ENCODE data around the gene RNF13.

RNF13 gene

GRCh38 chr3:149850787-149851584 is 38.0 kb downstream of the RNF13 start:
- H4K20me1 ChIP-seq (ENCODE audit: insufficient read depth, low read length), result no peaks in the 10 kb centered on the region
- H3K4me2 ChIP-seq (ENCODE audit: low read depth, low read length), result no peak overlapping the region
- no peak overlapping the region for H2AFZ ChIP-seq (ENCODE audit: low read length)
- H3K27me3 ChIP-seq (replicated peaks; ENCODE audit: insufficient read depth, low read length), result no peaks in the 10 kb centered on the region
- H3K4me3 ChIP-seq (ENCODE audit: low read length), result no peak overlapping the region
- no peaks in the 10 kb centered on the region for H3K4me1 ChIP-seq (ENCODE audit: low read length)
- no peaks in the 10 kb centered on the region for H3F3A ChIP-seq (ENCODE audit: insufficient read depth, low read length)
- TF ChIP-seq EZH2phosphoT487 (IDR thresholded peaks at IDR 0.05; ENCODE audit: low read length) (no peak), CTCF (IDR thresholded peaks at IDR 0.05; ENCODE audit: low read length) (no peak), EZH2 (optimal IDR thresholded peaks at IDR 0.05; ENCODE audit: low read depth, low read length) (no peak)
- no peaks in the 10 kb centered on the region for H3K36me3 ChIP-seq (replicated peaks; ENCODE audit: insufficient read depth, low read length)
- no peak overlapping the region for H3K9ac ChIP-seq (ENCODE audit: low read length)
- H3K79me2 ChIP-seq (ENCODE audit: low read length), result no peaks in the 10 kb centered on the region
- no peaks in the 10 kb centered on the region for H3K9me2 ChIP-seq (replicated peaks; ENCODE audit: insufficient read depth, low read length)
- H3K9me3 ChIP-seq (replicated peaks; ENCODE audit: insufficient read depth, low read length), result no peaks in the 10 kb centered on the region
- no peak overlapping the region for H3K27ac ChIP-seq (ENCODE audit: low read length)
- no peak for DNase-seq

GRCh38 chr3:149858911-149859310 is 45.9 kb downstream of the RNF13 start:
- Histone ChIP-seq H3K4me3 (ENCODE audit: low read length) (no peak overlapping the region), H3K4me2 (ENCODE audit: low read depth, low read length) (no peak overlapping the region), H2AFZ (ENCODE audit: low read length) (no peak overlapping the region), H3K27ac (ENCODE audit: low read length) (no peak overlapping the region), H3K9me2 (replicated peaks; ENCODE audit: insufficient read depth, low read length) (no peaks in the 10 kb centered on the region), H3K79me2 (ENCODE audit: low read length) (no peaks in the 10 kb centered on the region), H3F3A (ENCODE audit: insufficient read depth, low read length) (no peaks in the 10 kb centered on the region), H3K9me3 (replicated peaks; ENCODE audit: insufficient read depth, low read length) (no peaks in the 10 kb centered on the region), H3K4me1 (ENCODE audit: low read length) (no peaks in the 10 kb centered on the region), H4K20me1 (ENCODE audit: insufficient read depth, low read length) (no peaks in the 10 kb centered on the region), H3K27me3 (replicated peaks; ENCODE audit: insufficient read depth, low read length) (no peaks in the 10 kb centered on the region), H3K9ac (ENCODE audit: low read length) (no peak overlapping the region), H3K36me3 (replicated peaks; ENCODE audit: insufficient read depth, low read length) (no peaks in the 10 kb centered on the region)
- TF ChIP-seq EZH2phosphoT487 (IDR thresholded peaks at IDR 0.05; ENCODE audit: low read length) (no peak), CTCF (IDR thresholded peaks at IDR 0.05; ENCODE audit: low read length) (no peak), EZH2 (optimal IDR thresholded peaks at IDR 0.05; ENCODE audit: low read depth, low read length) (no peak)
- no peak for DNase-seq

GRCh38 chr3:149860881-149861280 is 47.9 kb downstream of the RNF13 start:
- Histone ChIP-seq H3K9ac (ENCODE audit: low read length) (no peak overlapping the region), H3K36me3 (replicated peaks; ENCODE audit: insufficient read depth, low read length) (no peaks in the 10 kb centered on the region), H3K27me3 (replicated peaks; ENCODE audit: insufficient read depth, low read length) (no peaks in the 10 kb centered on the region), H3K79me2 (ENCODE audit: low read length) (no peaks in the 10 kb centered on the region), H4K20me1 (ENCODE audit: insufficient read depth, low read length) (no peaks in the 10 kb centered on the region), H3K4me3 (ENCODE audit: low read length) (no peak overlapping the region), H3F3A (ENCODE audit: insufficient read depth, low read length) (no peaks in the 10 kb centered on the region), H3K4me1 (ENCODE audit: low read length) (no peaks in the 10 kb centered on the region), H3K27ac (ENCODE audit: low read length) (no peak overlapping the region), H3K9me3 (replicated peaks; ENCODE audit: insufficient read depth, low read length) (no peaks in the 10 kb centered on the region), H3K4me2 (ENCODE audit: low read depth, low read length) (no peak overlapping the region), H3K9me2 (replicated peaks; ENCODE audit: insufficient read depth, low read length) (no peaks in the 10 kb centered on the region), H2AFZ (ENCODE audit: low read length) (no peak overlapping the region)
- DNase-seq, result no peak
- TF ChIP-seq EZH2phosphoT487 (IDR thresholded peaks at IDR 0.05; ENCODE audit: low read length) (no peak), EZH2 (optimal IDR thresholded peaks at IDR 0.05; ENCODE audit: low read depth, low read length) (no peak), CTCF (IDR thresholded peaks at IDR 0.05; ENCODE audit: low read length) (no peak)

All from MM.1S (cell line).